Heart left ventricle (tissue), 13 donors: ENCODE results near the gene TSC22D3.

ENCODE experiments used
- POLR2A ChIP-seq, 2 donors: fragments of 450-650 bp; IDR thresholded peaks; one replicate each; pipeline ENCODE4 v1.6.1; 2017; ENCODE audit warnings: antibody characterized with exemption in 2 of 2, mild to moderate bottlenecking in 2 of 2, moderate library complexity in 2 of 2
- TF ChIP-seq, protein P1 (sequence below), 12 donors: fragments of 200-600 bp; sonication (generic) in 4 of 12; IDR thresholded peaks; one replicate each; pipeline versions ENCODE4 v1.5.0 to v1.8.0; 2018 to 2022; ENCODE audit warnings: antibody characterized with exemption in 12 of 12, mild to moderate bottlenecking in 5 of 12
- donor health status: ischemic (EF 13 %, LVEDD 7.1; RV severe dilation, severe dysfunction).
- donor health status: DM: no; HTN: yes; CAD: no.
- donor health status: DM: no; HTN: no; CAD: no.
- donor health status: ischemic (EF 25% LVEDD 6.9; RV normal size, moderate dysfunction).
- donor health status: ischemic (EF 25% LVEDD 5.7; RV mildly dilated, moderate dysfunction).
- donor health status: ischemic (EF 35%, LVEDD 5.7; RV mildly dilated, moderate dysfunction).
- donor health status: nonischemic (EF 11% LVEDD 7.7; RV severe dilation, severe dysfunction).
- donor health status: DM: yes; HTN: yes; CAD: no.
- donor health status: PGD.
- donor health status: ischemic (EF 29% LVEDD 5.4; RV normal size, mild dysfunction).
- donor health status: nonischemic (EF 23%, LVEDD 6.1; RV moderate dilation, normal function).

DNA sequence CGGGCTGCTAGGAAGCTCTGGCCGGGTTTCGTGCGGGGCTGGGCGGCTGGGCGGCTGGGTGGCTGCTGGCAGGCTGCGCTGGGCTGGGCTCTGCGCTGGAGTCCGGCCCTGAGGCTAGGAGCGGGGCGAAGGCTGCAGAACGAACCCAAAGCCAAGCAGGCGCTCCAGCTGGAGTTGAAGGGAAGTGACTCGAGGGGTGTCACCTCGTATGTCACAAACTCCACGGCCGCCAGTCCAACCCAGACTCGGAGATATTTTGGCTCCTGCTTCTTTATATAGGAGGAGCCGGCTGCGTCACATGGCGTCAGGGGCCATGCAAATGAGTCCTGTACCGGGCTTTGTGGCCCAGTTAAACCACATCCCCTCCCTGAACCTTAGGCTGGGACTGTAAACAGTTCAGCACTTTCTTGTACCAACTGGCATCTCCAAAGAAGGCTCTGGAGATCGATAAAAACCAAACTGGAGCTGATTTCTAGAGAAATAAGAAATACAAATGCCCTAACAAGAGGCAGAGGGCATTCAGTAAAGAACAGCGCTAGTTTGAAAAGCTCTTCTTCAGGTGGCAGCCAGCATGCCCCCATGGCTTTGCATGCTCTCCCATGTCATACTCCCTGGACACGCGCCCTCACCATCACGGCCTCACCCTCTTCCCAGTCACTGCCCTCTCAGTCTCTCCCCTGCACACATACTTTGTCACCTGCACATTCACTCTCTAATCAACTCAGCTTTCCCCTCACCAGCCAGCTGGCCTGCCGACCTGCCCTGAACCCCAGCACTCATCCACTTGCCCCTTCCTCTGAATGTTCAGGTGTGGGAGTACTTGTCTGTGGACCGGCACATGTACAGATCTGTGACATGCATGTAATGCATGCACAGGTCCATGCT is 58.5 kb downstream of the TSC22D3 start:
- TF ChIP-seq POLR2A (IDR thresholded peaks at IDR 0.05): peak; percentile 17 to 97
- TF ChIP-seq, protein P1, sequence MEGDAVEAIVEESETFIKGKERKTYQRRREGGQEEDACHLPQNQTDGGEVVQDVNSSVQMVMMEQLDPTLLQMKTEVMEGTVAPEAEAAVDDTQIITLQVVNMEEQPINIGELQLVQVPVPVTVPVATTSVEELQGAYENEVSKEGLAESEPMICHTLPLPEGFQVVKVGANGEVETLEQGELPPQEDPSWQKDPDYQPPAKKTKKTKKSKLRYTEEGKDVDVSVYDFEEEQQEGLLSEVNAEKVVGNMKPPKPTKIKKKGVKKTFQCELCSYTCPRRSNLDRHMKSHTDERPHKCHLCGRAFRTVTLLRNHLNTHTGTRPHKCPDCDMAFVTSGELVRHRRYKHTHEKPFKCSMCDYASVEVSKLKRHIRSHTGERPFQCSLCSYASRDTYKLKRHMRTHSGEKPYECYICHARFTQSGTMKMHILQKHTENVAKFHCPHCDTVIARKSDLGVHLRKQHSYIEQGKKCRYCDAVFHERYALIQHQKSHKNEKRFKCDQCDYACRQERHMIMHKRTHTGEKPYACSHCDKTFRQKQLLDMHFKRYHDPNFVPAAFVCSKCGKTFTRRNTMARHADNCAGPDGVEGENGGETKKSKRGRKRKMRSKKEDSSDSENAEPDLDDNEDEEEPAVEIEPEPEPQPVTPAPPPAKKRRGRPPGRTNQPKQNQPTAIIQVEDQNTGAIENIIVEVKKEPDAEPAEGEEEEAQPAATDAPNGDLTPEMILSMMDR (IDR thresholded peaks at IDR 0.05): no peak
